ENCODE results near the gene CSN1S1.
"Not testable (repeated sequence)": the region's sequence is repeated elsewhere in the genome, so short reads cannot be mapped to it uniquely, and the experiment has no call there.

CSN1S1 gene

GRCh38 chr4:69930768-69931167 lies at the start of gene CSN1S1:
Gene CSN1S1, plus strand, starts transcription at chr4:69931068. Its CDS starts 1,488 bp downstream, at chr4:69932556.
- no peak for DNase-seq (ENCODE audit: low spot score)

DNA sequence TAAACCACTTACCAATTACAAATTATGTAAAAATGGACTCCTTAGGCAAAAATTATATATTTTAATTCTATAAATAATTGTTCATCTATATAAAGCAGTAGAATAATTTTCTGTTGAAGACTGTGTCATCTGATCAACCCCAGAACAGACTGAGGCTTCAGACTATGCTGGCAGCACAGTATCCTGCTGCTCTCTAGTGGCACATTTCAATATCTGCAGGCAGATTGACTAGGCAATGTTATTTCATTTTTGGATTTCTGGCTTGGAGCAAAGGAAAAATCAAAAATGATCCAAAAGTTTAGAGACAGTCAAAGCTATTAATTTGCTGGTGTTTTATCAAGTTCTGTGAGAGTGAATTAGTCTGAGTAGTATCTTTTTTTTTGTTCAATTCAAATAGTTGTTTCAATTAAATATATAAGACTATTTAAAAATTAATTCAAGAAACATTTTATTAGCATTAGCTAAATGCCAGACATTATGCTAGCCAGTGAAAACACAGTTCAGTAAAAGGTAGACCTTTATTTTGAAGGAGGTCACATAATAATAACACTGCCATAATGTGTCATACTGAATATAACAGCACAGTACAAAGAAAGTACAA lies 49.6 kb upstream of the CSN1S1 start:
- no peak for DNase-seq (ENCODE audit: low spot score)

- no peak for DNase-seq (ENCODE audit: low spot score)
Measured at GRCh38 chr4:69882150-69882549, 48.7 kb upstream of the CSN1S1 start.

- DNase-seq (ENCODE audit: low spot score) = no peak
Measured at GRCh38 chr4:69888336-69888735, 42.5 kb upstream of the CSN1S1 start.

DNA sequence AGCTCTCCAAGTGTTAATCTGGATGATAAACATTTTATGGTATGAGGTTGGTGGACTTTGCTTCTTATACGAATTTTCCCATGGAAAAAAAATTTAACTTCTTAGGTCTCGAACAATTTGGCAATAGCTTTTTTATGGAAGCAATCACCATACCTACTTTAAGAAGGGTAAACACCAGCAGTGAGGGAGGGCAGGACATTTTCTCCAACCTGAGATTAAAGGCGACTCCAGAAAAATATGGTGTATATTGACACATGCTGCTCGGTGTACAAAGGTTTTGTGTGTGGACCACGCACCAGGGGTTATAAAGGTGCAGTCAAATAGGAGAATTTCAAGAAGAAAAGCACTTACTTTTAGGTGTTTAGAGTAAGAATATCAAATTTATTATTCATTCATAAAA lies 36.7 kb upstream of the CSN1S1 start:
- no peak for DNase-seq (ENCODE audit: low spot score)

- no peak for DNase-seq (ENCODE audit: low spot score)
Measured at GRCh38 chr4:69894721-69895120, 36.1 kb upstream of the CSN1S1 start.

DNA sequence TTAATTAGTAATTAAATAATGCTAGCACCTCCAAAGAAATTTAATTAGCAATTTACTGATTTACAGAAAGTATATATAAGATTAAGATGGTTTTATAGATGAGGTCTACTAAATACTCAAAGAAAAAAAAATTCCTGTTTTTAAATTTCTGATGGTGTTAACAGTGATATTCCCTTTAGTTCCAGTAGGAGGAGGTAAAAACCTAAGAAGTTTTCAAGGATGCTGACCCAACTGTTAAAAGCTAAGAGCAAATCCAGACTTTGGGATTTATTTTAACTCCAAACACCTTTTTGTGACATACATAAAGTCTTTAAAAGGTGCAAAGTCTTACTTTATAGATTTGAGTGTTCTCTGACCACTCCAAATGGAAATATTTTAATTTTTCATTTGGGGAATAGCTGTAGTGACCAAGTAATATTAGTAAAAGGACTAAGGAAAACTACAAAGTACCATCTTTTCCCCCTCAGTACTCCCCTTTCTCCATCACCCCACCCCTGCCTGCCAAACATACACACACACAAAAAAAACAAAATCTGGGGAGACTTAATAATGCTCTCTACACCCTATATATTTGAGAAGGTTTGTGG lies 34.2 kb upstream of the CSN1S1 start:
- DNase-seq (ENCODE audit: low spot score) = no peak

DNA sequence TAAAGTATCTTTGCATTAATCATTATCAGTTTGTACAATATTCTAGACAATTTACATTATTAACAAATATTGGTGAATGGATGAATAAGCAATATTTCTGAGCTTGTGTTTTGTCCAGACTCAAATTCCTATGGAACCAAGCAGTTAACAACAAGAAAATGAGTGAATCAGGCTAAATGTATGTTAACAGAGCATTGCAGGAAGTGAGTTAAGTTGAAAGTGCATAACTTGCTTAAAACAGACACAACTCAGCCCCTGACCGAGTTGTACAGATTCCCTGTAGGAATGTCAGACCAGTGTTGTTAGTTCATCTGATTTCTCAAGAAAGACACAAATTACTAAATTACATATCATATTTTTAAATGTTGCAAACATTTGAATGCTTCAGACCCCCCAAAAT lies 23.7 kb upstream of the CSN1S1 start:
- no peak for DNase-seq (ENCODE audit: low spot score)

DNA sequence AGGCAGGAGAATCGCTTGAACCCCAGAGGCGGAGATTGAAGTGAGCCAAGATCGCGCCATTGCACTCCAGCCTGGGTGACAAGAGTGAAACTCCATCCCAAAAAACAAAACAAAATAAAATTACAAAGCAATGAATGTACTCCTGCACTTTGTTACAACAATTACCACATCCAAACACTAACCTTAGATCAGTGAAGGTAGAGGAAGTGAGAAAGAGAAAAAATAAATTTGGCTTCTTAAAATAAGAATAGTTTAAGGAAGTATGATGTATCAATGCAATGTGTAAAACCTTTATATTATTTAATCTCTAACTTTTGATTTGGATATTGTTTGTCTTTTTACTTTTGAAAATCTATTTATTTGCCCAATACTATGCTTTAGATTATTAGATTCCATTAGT lies 21.7 kb upstream of the CSN1S1 start:
- DNase-seq (ENCODE audit: low spot score) = no peak

GRCh38 chr4:69910016-69910782 lies 20.7 kb upstream of the CSN1S1 start:
- no peak for DNase-seq (ENCODE audit: low spot score)

- no peak for DNase-seq (ENCODE audit: low spot score)
Measured at GRCh38 chr4:69920874-69921273, 10.0 kb upstream of the CSN1S1 start.

DNA sequence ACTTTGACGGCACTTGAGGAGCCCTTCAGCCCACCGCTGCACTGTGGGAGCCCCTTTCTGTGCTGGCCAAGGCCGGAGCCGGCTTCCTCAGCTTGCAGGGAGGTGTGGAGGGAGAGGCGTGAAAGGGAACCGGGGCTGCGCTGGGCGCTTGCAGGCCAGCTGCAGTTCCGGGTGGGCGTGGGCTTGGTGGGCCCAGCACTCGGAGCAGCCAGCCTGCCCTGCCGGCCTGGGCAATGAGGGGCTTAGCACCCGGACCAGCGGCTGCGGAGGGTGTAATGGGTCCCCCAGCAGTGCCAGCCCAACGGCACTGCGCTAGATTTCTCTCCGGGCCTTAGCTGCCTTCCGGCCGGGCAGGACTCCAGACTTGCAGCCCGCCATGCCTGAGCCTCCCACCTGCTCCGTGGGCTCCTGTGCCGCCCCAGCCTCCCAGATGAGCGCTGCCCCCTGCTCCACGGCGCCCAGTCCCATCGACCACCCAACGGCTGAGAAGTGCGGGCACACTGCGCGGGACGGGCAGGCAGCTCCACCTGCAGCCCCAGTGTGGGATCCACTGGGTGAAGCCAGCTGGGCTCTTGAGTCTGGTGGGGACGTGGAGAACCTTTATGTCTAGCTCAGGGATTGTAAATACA lies 7.0 kb upstream of the CSN1S1 start:
- not testable (repeated sequence) for DNase-seq (ENCODE audit: low spot score)

DNA sequence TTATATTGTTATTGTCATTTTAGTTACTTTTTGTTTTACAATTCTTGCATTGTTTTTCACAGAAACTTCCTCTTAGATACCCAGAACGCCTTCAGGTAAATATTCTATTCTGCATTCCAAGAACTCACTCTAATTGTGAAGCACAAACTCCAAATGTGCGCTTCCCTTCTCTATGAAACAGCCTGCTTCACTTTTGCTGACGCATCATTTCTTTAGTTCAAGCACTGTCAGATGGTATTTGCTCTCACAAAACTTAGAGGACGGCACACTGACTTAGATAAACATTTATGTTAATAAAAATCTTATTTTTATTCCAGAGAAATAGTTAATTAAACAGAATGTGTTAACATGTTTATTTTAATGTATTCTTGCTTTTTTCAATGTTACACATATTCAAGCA lies 3.3 kb downstream of the CSN1S1 start:
- no peak for DNase-seq (ENCODE audit: low spot score)

- DNase-seq (ENCODE audit: low spot score) = no peak
Measured at GRCh38 chr4:69936566-69936965, 5.7 kb downstream of the CSN1S1 start.

- DNase-seq (ENCODE audit: low spot score) = no peak
Measured at GRCh38 chr4:69951602-69952001, 20.7 kb downstream of the CSN1S1 start.

- no peak for DNase-seq (ENCODE audit: low spot score)
Measured at GRCh38 chr4:69957209-69957608, 26.3 kb downstream of the CSN1S1 start.

DNA sequence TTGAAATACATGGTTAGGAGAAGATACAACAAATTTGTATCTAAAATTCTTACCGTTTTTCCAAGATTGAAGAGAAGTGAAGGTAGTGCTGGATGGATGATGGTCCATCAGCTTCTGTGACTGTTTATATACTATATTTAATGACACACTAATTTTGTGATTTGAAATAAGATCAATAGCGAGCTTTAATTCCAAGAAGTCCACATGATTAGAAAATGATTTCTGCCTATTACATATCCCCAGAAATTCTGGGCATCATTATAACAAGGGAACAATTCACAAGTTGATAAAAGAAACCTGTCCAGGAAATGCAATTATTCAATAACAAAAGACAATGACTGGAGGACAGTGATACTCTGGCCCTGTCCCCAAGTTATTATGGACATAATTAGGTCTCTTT lies 34.8 kb downstream of the CSN1S1 start, which contains the start of gene CSN2:
Gene CSN2 (minus strand): TSS at position 101 of the 400 bp plus-strand sequence. CDS start 4,733 bp downstream, outside the sequence.
- DNase-seq (ENCODE audit: low spot score) = no peak

- DNase-seq (ENCODE audit: low spot score) = no peak
Measured at GRCh38 chr4:69970071-69970470, 39.2 kb downstream of the CSN1S1 start.

- no peak for DNase-seq (ENCODE audit: low spot score)
Measured at GRCh38 chr4:69974631-69975030, 43.8 kb downstream of the CSN1S1 start.

DNA sequence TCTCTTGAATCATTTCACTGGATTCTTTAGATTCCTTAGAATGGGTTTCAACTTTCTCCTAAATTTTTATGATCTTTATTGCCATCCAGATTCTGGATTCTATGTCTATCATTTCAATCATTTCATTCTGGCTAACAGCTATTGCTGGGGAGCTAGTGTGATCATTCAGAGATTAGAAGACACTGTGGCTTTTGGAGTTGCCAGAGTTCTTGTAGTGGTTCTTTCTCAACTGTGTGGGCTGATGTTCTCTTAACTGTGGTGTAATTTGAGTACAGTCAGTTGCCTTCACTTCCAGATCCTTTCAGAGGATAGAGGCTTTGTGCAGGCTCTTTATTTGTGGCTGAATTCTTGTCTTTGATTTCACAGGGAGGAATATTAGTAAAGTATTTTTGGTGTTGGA lies 46.7 kb downstream of the CSN1S1 start:
- DNase-seq (ENCODE audit: low spot score) = no peak

GRCh38 chr4:69984030-69984443 lies 53.2 kb downstream of the CSN1S1 start:
- no peak for DNase-seq (ENCODE audit: low spot score)

DNA sequence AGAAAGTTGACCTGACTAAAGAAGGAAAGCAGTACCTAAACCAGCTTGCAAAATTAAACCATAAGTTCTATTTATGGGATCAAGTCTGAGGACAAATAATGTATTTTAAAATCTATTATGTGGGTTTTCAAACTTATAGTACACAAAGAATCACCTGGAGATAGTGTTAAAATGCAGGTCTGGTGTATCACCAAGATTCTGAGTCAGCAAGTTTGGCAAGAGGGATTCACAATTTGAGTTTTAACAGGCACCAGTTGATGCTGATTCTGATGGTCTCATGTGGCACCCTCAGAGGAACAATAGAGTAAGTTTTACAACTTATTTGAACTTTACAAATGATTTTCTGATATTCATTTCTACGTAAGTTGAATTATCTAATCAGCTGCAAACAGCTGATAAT lies 55.8 kb downstream of the CSN1S1 start:
- no peak for DNase-seq (ENCODE audit: low spot score)

DNA sequence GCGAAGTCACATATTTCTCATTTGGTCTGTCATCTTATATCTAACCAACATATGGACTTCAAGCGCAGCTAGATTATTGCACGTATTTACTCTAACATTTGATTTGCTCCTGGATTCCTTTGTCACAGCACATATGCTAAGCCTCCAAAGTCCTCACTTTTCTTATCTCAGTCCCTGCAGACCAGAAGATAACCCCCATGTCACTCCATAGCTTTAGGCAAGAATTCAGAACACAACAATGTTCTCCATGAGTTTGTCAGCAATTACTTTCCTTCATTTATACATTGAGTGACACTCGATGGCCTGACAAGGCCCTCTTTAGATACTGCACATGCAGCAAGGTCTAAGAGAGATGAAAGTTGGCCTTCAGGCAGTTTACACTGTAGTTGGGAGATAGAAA lies 60.1 kb downstream of the CSN1S1 start:
- DNase-seq (ENCODE audit: low spot score) = no peak
